H1 (cell line): ENCODE results near the gene BCKDHB. TPM values are rescaled to one million over a fixed set of nuclear protein-coding genes. Genes with fewer than 3 reads are reported as not detected.

Source experiments
- CTCF ChIA-PET: fragments of 300-600 bp; sonication (Branson Sonifier 250); formaldehyde crosslinking; loops from one replicate; lab custom pipeline; 2021; ENCODE audit not compliant: partially characterized antibody; lab: Charles Lee
- POLR2A ChIA-PET: fragments of 300-600 bp; sonication (Branson Sonifier 250); formaldehyde crosslinking; loops from one replicate; lab custom pipeline; 2021; ENCODE audit warnings: inconsistent platforms; ENCODE audit not compliant: partially characterized antibody; lab: Charles Lee
- DNase-seq, 2 experiments: peaks; one replicate each; pipeline versions ENCODE4 v3.0.0 to v3.0.0-alpha.2; 2010 to 2022; ENCODE audit warnings: low spot score in 2 of 2, low read depth in 1 of 2, mixed read lengths in 1 of 2
- FAIRE-seq: peaks from 2 replicates; lab custom pipeline; 2011; peaks lifted over from hg19 to GRCh38; lab: Jason Lieb, UNC
- H2AFZ ChIP-seq: 2 replicates; pipeline ENCODE4 v1.8.1; 2012; ENCODE audit warnings: low read length, inconsistent platforms
- H2AK5ac ChIP-seq: 2 replicates; pipeline ENCODE4 v1.6.1; 2013; ENCODE audit warnings: low read depth, low read length
- H2BK120ac ChIP-seq: replicated peaks from 2 replicates; pipeline ENCODE3; 2013; ENCODE audit warnings: low read depth, low read length, inconsistent platforms
- H2BK12ac ChIP-seq: 2 replicates; pipeline ENCODE4 v1.6.1; 2013; ENCODE audit warnings: low read depth, low read length
- H2BK15ac ChIP-seq: 2 replicates; pipeline ENCODE4 v1.6.1; 2013; ENCODE audit warnings: low read length
- H2BK20ac ChIP-seq: 2 replicates; pipeline ENCODE4 v1.6.1; 2013; ENCODE audit warnings: low read length
- H2BK5ac ChIP-seq: 2 replicates; pipeline ENCODE4 v1.6.1; 2013; ENCODE audit warnings: low read depth, low read length
- H3K14ac ChIP-seq: 2 replicates; pipeline ENCODE4 v1.6.1; 2013; ENCODE audit warnings: inconsistent platforms; ENCODE audit not compliant: insufficient read length
- H3K18ac ChIP-seq: 2 replicates; pipeline ENCODE4 v1.6.1; 2013; ENCODE audit warnings: low read length; ENCODE audit errors: extremely low read depth
- H3K23ac ChIP-seq: 2 replicates; pipeline ENCODE4 v1.6.1; 2013; ENCODE audit warnings: inconsistent platforms; ENCODE audit not compliant: insufficient read length
- H3K23me2 ChIP-seq: 2 replicates; pipeline ENCODE4 v1.6.1; 2013; ENCODE audit warnings: low read depth, low read length
- H3K27ac ChIP-seq: 2 replicates; pipeline ENCODE4 v1.6.1; 2011; ENCODE audit warnings: low read depth, low read length, inconsistent platforms
- H3K27me3 ChIP-seq, 4 experiments: replicated peaks in 1 of 4; 1 replicate in 1 of 4; 2 replicates in 3 of 4; pipeline versions ENCODE4 v1.6.1 to v1.8.1; 2011 to 2013; ENCODE audit warnings: low read length in 3 of 4, mild to moderate bottlenecking in 3 of 4, inconsistent platforms in 2 of 4, mixed read lengths in 2 of 4, moderate library complexity in 1 of 4; ENCODE audit not compliant: control insufficient read depth in 3 of 4, insufficient read depth in 3 of 4; ENCODE audit errors: extremely low read depth in 1 of 4
- H3K36me3 ChIP-seq, 4 experiments: 2 replicates each; pipeline versions ENCODE4 v1.6.1 to v1.8.1; 2011 to 2013; ENCODE audit warnings: mild to moderate bottlenecking in 4 of 4, low read length in 3 of 4, moderate library complexity in 2 of 4, control low read depth in 1 of 4, inconsistent platforms in 1 of 4; ENCODE audit not compliant: insufficient read depth in 4 of 4, control insufficient read depth in 2 of 4
- H3K4ac ChIP-seq: replicated peaks from 2 replicates; pipeline ENCODE3; 2013; ENCODE audit warnings: low read length, low read depth, mixed read lengths, inconsistent platforms; ENCODE audit not compliant: insufficient read length
- H3K4me1 ChIP-seq, 4 experiments: replicated peaks in 1 of 4; 1 replicate in 1 of 4; 2 replicates in 3 of 4; pipeline versions ENCODE4 v1.6.1 to v1.8.1; 2011 to 2013; ENCODE audit warnings: low read length in 3 of 4, inconsistent platforms in 2 of 4, mixed read lengths in 1 of 4; ENCODE audit not compliant: insufficient read depth in 4 of 4, control insufficient read depth in 3 of 4
- H3K4me2 ChIP-seq, 2 experiments: 2 replicates each; pipeline versions ENCODE4 v1.6.1 to v1.8.1; 2011 to 2013; ENCODE audit warnings: low read depth in 2 of 2, low read length in 2 of 2, control low read depth in 1 of 2, inconsistent platforms in 1 of 2, mild to moderate bottlenecking in 1 of 2; ENCODE audit not compliant: insufficient read depth in 1 of 2
- H3K4me3 ChIP-seq, 4 experiments: fragments of 200-600, 300-600 bp in 1 of 4; sonication (generic), shearing (Covaris generic), sonication (Bioruptor Twin) in 1 of 4; 2 replicates each; pipeline versions ENCODE4 v1.5.1 to v1.8.1; 2011 to 2016; ENCODE audit warnings: low read length in 4 of 4, low read depth in 3 of 4, control low read depth in 2 of 4, inconsistent platforms in 2 of 4, mild to moderate bottlenecking in 2 of 4, mixed read lengths in 1 of 4, moderate library complexity in 1 of 4; ENCODE audit not compliant: insufficient read depth in 2 of 4; ENCODE audit errors: extremely low read depth in 1 of 4
- H3K56ac ChIP-seq: replicated peaks from 2 replicates; pipeline ENCODE3; 2013; ENCODE audit warnings: low read depth, mild to moderate bottlenecking, mixed read lengths, low read length, inconsistent platforms; ENCODE audit not compliant: insufficient read length
- H3K79me1 ChIP-seq: 2 replicates; pipeline ENCODE4 v1.6.1; 2013; ENCODE audit warnings: low read depth, low read length, control low read depth
- H3K79me2 ChIP-seq, 2 experiments: 2 replicates each; pipeline versions ENCODE4 v1.6.1 to v1.8.1; 2012 to 2013; ENCODE audit warnings: low read length in 2 of 2, mild to moderate bottlenecking in 2 of 2, inconsistent platforms in 1 of 2; ENCODE audit not compliant: insufficient read depth in 2 of 2, control insufficient read depth in 1 of 2
- H3K9ac ChIP-seq, 4 experiments: replicated peaks in 1 of 4; 1 replicate in 1 of 4; 2 replicates in 3 of 4; pipeline versions ENCODE4 v1.6.1 to v1.8.1; 2011 to 2013; ENCODE audit warnings: low read depth in 3 of 4, low read length in 3 of 4, control low read depth in 2 of 4, mild to moderate bottlenecking in 2 of 4, moderate library complexity in 2 of 4, inconsistent platforms in 1 of 4; ENCODE audit errors: extremely low read depth in 1 of 4
- H3K9me3 ChIP-seq, 2 experiments: 2 replicates each; pipeline versions ENCODE4 v1.6.1 to v1.8.1; 2012 to 2013; ENCODE audit warnings: mild to moderate bottlenecking in 2 of 2, moderate library complexity in 2 of 2, control low read depth in 1 of 2, inconsistent platforms in 1 of 2, low read depth in 1 of 2, low read length in 1 of 2, mixed read lengths in 1 of 2; ENCODE audit not compliant: insufficient read depth in 2 of 2
- H4K20me1 ChIP-seq, 2 experiments: replicated peaks in 1 of 2; 2 replicates each; pipeline versions ENCODE3 to v1.8.1; 2011 to 2013; ENCODE audit warnings: inconsistent platforms in 2 of 2, low read length in 2 of 2, mild to moderate bottlenecking in 1 of 2; ENCODE audit not compliant: insufficient read depth in 2 of 2, control insufficient read depth in 1 of 2
- H4K5ac ChIP-seq: 2 replicates; pipeline ENCODE4 v1.6.1; 2013; ENCODE audit warnings: low read length, low read depth, mixed read lengths, inconsistent platforms; ENCODE audit not compliant: insufficient read length
- H4K8ac ChIP-seq: 2 replicates; pipeline ENCODE4 v1.8.0; 2013; ENCODE audit warnings: mild to moderate bottlenecking, moderate library complexity, low read length, inconsistent platforms; ENCODE audit not compliant: insufficient read depth; ENCODE audit errors: extremely low read depth
- H4K91ac ChIP-seq: replicated peaks from 2 replicates; pipeline ENCODE3; 2013; ENCODE audit warnings: low read length, mixed read lengths, inconsistent platforms; ENCODE audit not compliant: insufficient read length
- CTCF ChIP-seq, 3 experiments: IDR thresholded peaks; 1 replicate in 2 of 3; 2 replicates in 1 of 3; pipeline versions ENCODE4 v1.5.1 to v1.6.1; 2011; ENCODE audit warnings: low read length in 3 of 3, mild to moderate bottlenecking in 3 of 3, inconsistent platforms in 2 of 3, low read depth in 1 of 3, moderate library complexity in 1 of 3; ENCODE audit not compliant: insufficient read depth in 1 of 3; ENCODE audit errors: control extremely low read depth in 1 of 3
- FOSL1 ChIP-seq: IDR thresholded peaks from 2 replicates; pipeline ENCODE4 v1.6.1; 2011; ENCODE audit warnings: mild to moderate bottlenecking, low read depth, low read length, moderate library complexity; ENCODE audit not compliant: insufficient read depth
- RAD21 ChIP-seq, 2 experiments: IDR thresholded peaks in 1 of 2; conservative IDR thresholded peaks in 1 of 2; 2 replicates each; pipeline ENCODE4 v1.6.1; 2011; ENCODE audit warnings: low read depth in 2 of 2, low read length in 2 of 2, improper control_type of control experiment in 1 of 2, inconsistent platforms in 1 of 2, mild to moderate bottlenecking in 1 of 2, moderate library complexity in 1 of 2
- ZNF274 ChIP-seq: IDR thresholded peaks from 2 replicates; pipeline ENCODE4 v1.7.0; 2012; ENCODE audit warnings: low read length, borderline replicate concordance; ENCODE audit errors: extremely low read depth
- WGBS, 2 experiments: shearing (Covaris generic) in 1 of 2; methylation state at CpG; one replicate each; pipeline versions ENCODE4 v1.1.6 to v1.1.7; 2013 to 2015; ENCODE audit warnings: low lambda C conversion rate in 2 of 2, mixed read lengths in 2 of 2, inconsistent platforms in 1 of 2, low coverage in 1 of 2, missing lambda C conversion rate in 1 of 2; ENCODE audit not compliant: insufficient replicate concordance in 2 of 2, insufficient coverage in 1 of 2, insufficient read length in 1 of 2; ENCODE audit errors: extremely low coverage in 1 of 2, missing lambda C conversion rate in 1 of 2; 5-methylcytosine and 5-hydroxymethylcytosine counted together
- polyA plus RNA-seq, 7 experiments: library from polyadenylated mRNA; depleted of rRNA in 3 of 7; stranded (reverse) in 5 of 7; unstranded in 2 of 7; fragments of >200 nt in 5 of 7; fragments of 200-250 nt in 2 of 7; gene quantifications; 1 replicate in 5 of 7; 2 replicates in 1 of 7; 4 replicates in 1 of 7; pipeline versions ENCODE4 v1.2.1 to v1.2.3, GENCODE V29; 2011 to 2013; ENCODE audit warnings: missing spikeins in 2 of 7, mixed read lengths in 2 of 7
- total RNA-seq: library from RNA; stranded (reverse); fragmentation: NEBNext Ultra II Directional; extraction: Animal tissue kit (Norgen Biotek cat#: 25700); gene quantifications from 2 replicates; pipeline ENCODE4 v1.2.1, GENCODE V29; 2021

Gene BCKDHB
- total and polyA plus RNA-seq, 2 of the 8 experiments (the other 6 are each of a cell fraction or from before 2014, with no cell fraction given): 22.1 to 30.8 TPM

GRCh38 chr6:80094017-80094416 is 12.5 kb upstream of the BCKDHB start:
- Histone ChIP-seq H3K56ac (no peak overlapping the region), H3K9me3 (no peaks in the 10 kb centered on the region), H3K4ac (no peak overlapping the region), H2AFZ (no peak overlapping the region), H2BK20ac (no peak overlapping the region), H3K4me2 (no peak overlapping the region), H3K4me3 (no peak overlapping the region), H2BK5ac (no peak overlapping the region), H2BK120ac (no peak overlapping the region), H4K8ac (no peak overlapping the region), H3K18ac (no peak overlapping the region), H3K14ac (no peak overlapping the region), H3K4me1 (no peaks in the 10 kb centered on the region), H2BK15ac (no peak overlapping the region), H3K79me1 (no peaks in the 10 kb centered on the region), H4K91ac (no peak overlapping the region), H4K20me1 (no peaks in the 10 kb centered on the region), H3K27me3 (no peaks in the 10 kb centered on the region), H3K36me3 (no peaks in the 10 kb centered on the region)
- ChIA-PET CTCF (interaction anchor here (0.7 to 1.7 kb wide), 13 partner anchors 11 to 494 kb away, joined by 3 to 11 read pairs (median 4); no protein-coding TSS in a partner anchor), POLR2A (no interaction called here)
- DNase-seq: no peak
- WGBS, 2 experiments: 14% methylated on average over 2 of the region's 2 CpGs; no CpG with 5 or more reads in 1 of the 2 experiments
- TF ChIP-seq CTCF (IDR thresholded peaks at IDR 0.05; ENCODE audit: control extremely low read depth in 1 of 3, insufficient read depth in 1 of 3, low read depth in 1 of 3, low read length in 3 of 3) (peak in 2 of 3 experiments; percentile 21 to 35; a peak in 2 of 4 replicates), RAD21 (IDR thresholded peaks at IDR 0.05 in 1 of 2, conservative IDR thresholded peaks at IDR 0.05 in 1 of 2; ENCODE audit: low read depth in 2 of 2, low read length in 2 of 2) (peak; percentile 62 to 64), ZNF274 (no peak), FOSL1 (no peak)
- TF ChIP-seq, all 59 proteins: peak for 2
- no peak for FAIRE-seq
- H3K9ac ChIP-seq: no peak overlapping the region
- no peak overlapping the region for H2BK12ac ChIP-seq
- no peak overlapping the region for H3K27ac ChIP-seq
- no peak overlapping the region for H2AK5ac ChIP-seq
- H3K23ac ChIP-seq: no peak overlapping the region
- no peak overlapping the region for H4K5ac ChIP-seq
- no peaks in the 10 kb centered on the region; the same call in 1 of the 2 replicates for H3K23me2 ChIP-seq
- H3K79me2 ChIP-seq: no peaks in the 10 kb centered on the region
